ENCODE results near the gene TPGS2.

GRCh38 chr18:36776650-36777049 is 52.2 kb downstream of the TPGS2 start:
- TF ChIP-seq SUZ12 (IDR thresholded peaks at IDR 0.05; ENCODE audit: extremely low read depth, insufficient read depth, insufficient read length) (no peak), YY1 (IDR thresholded peaks at IDR 0.05; ENCODE audit: insufficient read depth, insufficient read length) (no peak), ZNF274 (IDR thresholded peaks at IDR 0.05; ENCODE audit: low read depth, low read length) (no peak)
